NCI-H1105 (cell line): ENCODE data around the gene CNTNAP5.

ENCODE experiments used
- DNase-seq: peaks from one replicate; lab custom pipeline; 2025; lab: John Stamatoyannopoulos, UW

The CNTNAP5 gene

GRCh38 chr2:124063596-124063995 lies 38.5 kb downstream of the CNTNAP5 start:
- DNase-seq, result no peak

DNA sequence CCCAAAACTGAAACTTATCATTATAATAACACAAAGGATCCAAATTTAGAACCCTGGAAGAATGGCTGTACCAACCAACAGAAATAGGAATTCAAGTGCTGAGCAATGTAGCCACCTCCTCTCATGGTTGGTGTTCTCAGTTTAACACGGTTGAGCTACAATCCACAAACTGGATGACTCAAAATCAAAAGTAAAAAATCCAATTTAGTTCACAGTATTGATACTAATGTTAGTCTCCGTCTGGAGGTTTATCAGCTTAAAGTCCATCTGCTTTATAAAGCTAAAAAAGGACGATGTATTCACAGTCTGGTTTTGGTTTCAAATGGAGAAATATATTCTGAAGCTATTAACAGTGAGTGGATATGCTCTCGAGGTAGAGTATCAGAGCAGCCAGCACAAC lies 40.5 kb downstream of the CNTNAP5 start:
- no peak for DNase-seq

GRCh38 chr2:124066776-124067175 lies 41.7 kb downstream of the CNTNAP5 start:
- DNase-seq, result no peak

GRCh38 chr2:124079045-124079444 lies 54.0 kb downstream of the CNTNAP5 start:
- peak; percentile 10 for DNase-seq

GRCh38 chr2:124080281-124081153 lies 55.4 kb downstream of the CNTNAP5 start:
- no peak for DNase-seq

DNA sequence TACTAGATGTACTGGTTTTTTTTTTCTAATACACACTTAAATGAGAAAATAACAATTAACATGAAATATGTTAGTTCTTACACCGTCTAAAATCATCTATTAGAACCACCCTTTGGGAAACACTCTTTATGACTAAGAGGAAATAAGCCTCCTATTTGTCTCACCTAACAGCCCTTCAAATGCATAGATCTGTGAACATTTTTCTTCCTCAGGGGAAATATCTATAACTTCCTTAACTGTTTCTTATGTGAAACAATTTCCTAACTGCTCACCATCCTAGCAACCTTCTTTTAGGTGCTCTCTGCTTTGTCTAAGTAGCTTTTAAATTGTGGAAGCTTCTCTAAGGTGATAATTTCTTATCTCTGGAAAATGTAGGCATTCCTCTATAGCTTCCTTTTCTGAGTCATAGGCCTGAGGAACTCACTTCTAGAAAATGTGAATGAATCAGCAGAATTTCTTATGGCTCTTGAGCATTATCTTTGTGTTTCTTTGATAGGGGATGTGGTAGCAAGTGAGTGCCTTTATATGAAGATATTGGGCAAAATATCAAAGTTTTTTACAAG lies 56.1 kb downstream of the CNTNAP5 start:
- DNase-seq, result no peak

- no peak for DNase-seq
These were observed 63.5 kb downstream of the CNTNAP5 start for GRCh38 chr2:124088616-124089015.

- DNase-seq, result no peak
These were observed 66.6 kb downstream of the CNTNAP5 start for GRCh38 chr2:124091721-124092120.

GRCh38 chr2:124092651-124093050 lies 67.6 kb downstream of the CNTNAP5 start:
- DNase-seq, result no peak

- DNase-seq, result no peak
These were observed 79.8 kb downstream of the CNTNAP5 start for GRCh38 chr2:124104914-124105313.

- no peak for DNase-seq
These were observed 87.1 kb downstream of the CNTNAP5 start for GRCh38 chr2:124112206-124112605.

DNA sequence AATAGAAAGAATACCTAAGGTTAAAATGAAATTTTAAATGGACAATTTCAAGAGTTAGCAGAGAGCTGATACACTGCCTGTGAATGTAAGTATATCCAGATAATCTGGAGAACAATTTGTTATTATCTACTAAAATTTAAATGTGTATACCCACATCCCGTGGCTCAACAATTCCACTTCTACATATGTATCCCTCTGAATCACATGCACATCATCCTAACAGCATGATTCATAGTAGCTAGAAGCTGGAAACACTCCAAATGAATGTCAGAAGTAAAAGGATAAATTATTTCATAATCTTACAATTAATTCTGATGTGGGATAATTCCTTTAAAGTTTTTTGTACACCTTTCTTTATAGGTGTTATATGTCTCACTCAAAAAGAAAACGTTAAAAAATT lies 87.9 kb downstream of the CNTNAP5 start:
- DNase-seq, result no peak

- DNase-seq, result no peak
These were observed 95.2 kb downstream of the CNTNAP5 start for GRCh38 chr2:124120246-124120645.

GRCh38 chr2:124121106-124121505 lies 96.0 kb downstream of the CNTNAP5 start:
- DNase-seq, result no peak

DNA sequence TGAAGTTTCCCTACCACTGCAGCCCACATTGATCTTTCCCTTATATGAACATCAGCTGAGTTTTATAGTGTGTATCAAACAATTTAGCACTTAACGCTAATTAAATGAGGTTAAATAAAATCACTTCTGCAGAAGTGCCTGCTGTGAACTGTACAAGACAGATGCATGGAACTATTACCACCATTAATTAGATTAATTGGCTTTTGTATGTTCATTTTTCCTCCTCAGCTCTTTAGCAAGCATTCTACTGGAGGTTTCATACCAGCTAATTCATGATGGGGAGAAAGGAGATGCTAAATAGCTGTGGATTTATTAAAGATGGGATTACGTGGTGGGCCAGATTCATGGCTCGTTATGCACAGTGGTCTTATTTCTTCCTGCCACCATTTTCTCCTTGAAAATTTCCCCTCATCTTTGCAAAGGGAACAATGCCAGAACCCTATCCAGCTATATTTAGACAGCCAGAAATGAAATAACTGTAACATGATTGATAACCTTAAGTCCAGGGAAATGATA lies 96.7 kb downstream of the CNTNAP5 start:
- peak; percentile 36 for DNase-seq

- DNase-seq, result no peak
These were observed 97.3 kb downstream of the CNTNAP5 start for GRCh38 chr2:124122340-124122739.

DNA sequence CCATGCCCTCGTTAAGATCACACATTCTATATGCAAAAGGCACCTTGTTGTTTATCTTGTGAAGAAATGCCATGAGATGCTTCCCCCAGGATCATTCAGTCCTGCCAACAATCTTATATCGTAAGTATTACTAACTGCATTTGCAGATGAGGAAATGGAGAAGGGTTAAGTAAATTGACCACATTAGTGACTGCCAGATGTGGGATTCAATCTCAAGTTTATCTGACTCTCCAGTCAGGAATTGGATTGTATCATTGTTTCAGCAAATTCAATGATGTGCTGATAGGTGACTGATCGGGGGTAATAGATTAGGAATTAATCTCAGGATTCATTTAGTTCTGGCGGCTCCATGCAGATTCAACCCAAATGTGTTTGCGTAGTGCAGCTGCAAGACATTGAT lies 106.2 kb downstream of the CNTNAP5 start:
- no peak for DNase-seq

DNA sequence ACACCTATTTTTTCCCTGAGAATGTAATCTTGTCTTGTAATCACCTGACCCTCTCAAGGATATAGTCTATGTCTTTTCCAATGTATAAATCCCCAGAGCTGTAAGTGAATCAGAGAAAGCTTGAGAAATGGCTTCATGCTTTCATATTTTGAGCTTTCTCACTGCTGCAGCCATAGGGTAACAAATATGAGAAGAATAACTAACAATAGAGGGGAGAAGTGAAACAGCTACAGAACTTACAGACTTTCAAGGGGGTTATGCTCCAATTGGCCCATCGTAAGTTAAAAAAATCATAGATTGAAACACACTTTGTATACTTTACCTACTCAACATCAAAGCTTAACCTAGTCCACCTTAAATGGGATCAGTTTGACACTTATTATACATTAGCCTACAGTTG lies 111.0 kb downstream of the CNTNAP5 start:
- DNase-seq, result no peak

DNA sequence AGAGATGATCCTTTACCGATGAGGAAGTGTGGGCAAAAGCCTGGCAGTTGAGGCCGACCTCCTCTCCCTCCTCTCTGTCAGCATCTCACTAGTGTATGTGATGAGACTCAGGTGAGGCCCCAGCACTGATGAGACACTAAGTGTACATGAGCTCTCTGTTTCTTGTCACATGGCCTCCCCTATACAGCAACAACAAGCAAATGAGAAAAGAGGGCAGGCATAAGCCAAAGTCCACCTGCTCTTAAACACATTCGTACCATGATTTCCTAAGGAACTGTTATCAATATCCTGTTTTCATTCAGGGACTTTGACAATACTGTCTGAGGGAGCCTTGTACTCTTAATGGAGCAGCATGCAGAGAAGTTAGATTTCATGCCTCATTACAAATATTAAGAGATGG lies 113.0 kb downstream of the CNTNAP5 start:
- no peak for DNase-seq

DNA sequence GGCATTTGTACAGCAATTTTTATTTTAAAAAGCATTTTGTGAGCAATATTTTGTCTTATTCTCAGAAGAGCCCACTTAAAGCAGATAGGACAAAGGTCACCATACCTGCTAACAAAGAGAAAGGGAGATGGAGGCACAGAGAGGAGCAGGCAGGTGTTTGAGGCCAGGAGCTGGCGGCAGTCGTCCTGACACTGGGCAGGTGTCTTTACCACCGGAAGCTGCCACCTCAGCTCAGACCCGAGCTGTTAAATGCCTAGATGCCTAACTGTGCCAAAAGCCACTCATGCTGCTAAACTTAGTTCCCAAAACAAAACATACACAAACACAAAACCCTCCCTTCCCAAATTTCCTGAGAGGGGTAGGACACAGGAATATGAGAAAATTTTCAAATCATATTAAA lies 120.9 kb downstream of the CNTNAP5 start:
- peak; percentile 90 for DNase-seq

GRCh38 chr2:124147552-124147951 lies 122.5 kb downstream of the CNTNAP5 start:
- DNase-seq, result no peak

GRCh38 chr2:124149571-124149970 lies 124.5 kb downstream of the CNTNAP5 start:
- DNase-seq, result no peak

DNA sequence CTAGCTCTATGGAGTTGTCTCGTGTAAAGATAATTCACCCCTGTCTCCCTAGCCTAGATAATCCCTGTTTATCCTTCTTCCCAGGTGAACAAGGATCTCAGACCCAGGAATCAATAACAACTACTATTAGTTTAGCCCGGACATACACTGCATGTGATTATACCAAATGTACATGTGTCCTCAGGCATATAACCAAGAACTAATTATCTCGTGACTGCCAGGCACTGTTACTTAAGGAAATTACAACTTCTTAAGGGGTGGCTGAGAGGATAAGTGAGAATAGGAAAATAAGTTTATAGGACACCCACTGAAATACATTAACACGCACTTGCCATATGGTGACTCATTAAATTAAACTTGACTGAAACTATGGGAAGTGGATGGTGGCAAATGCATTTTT lies 126.6 kb downstream of the CNTNAP5 start:
- DNase-seq, result no peak

GRCh38 chr2:124153713-124154112 lies 128.6 kb downstream of the CNTNAP5 start:
- DNase-seq, result no peak
